IPS DF 4.7 (cell line): ENCODE results near the gene FKBP2.
"Not testable (repeated sequence)": the region's sequence is repeated elsewhere in the genome, so short reads cannot be mapped to it uniquely, and the experiment has no call there.

Experiments used
- DNase-seq: peaks from one replicate; pipeline ENCODE4 v3.0.0-alpha.2; 2013; ENCODE audit warnings: low spot score; ENCODE audit errors: extremely low read depth

FKBP2 gene

GRCh38 chr11:64233913-64234586 is 6.8 kb upstream of the FKBP2 start, which contains the start of gene VEGFB:
Gene VEGFB (plus strand): TSS chr11:64234584. CDS start chr11:64234834, 250 bp downstream.
- no peak for DNase-seq

- DNase-seq, result no peak
Observed at GRCh38 chr11:64234647-64235379, 6.1 kb upstream of the FKBP2 start.

- DNase-seq, result no peak
Observed at GRCh38 chr11:64235437-64236161, 5.3 kb upstream of the FKBP2 start.

GRCh38 chr11:64237484-64237951 is 3.4 kb upstream of the FKBP2 start:
- DNase-seq, result no peak

- no peak for DNase-seq
Observed at GRCh38 chr11:64238076-64238475, 2.8 kb upstream of the FKBP2 start.

- no peak for DNase-seq
Observed at GRCh38 chr11:64238999-64239398, 1.9 kb upstream of the FKBP2 start.

- no peak for DNase-seq
Observed at GRCh38 chr11:64239662-64240434, 1.0 kb upstream of the FKBP2 start.

GRCh38 chr11:64241241-64241490 is 271 bp downstream of the FKBP2 start:
- no peak for DNase-seq

GRCh38 chr11:64241491-64242374 is 838 bp downstream of the FKBP2 start:
- DNase-seq, result no peak

- DNase-seq, result no peak
Observed at GRCh38 chr11:64243236-64243854, 2.5 kb downstream of the FKBP2 start.

- DNase-seq, result no peak
Observed at GRCh38 chr11:64244107-64244506, 3.2 kb downstream of the FKBP2 start.

GRCh38 chr11:64244966-64245365 is 4.1 kb downstream of the FKBP2 start:
- no peak for DNase-seq

GRCh38 chr11:64245401-64245796 is 4.5 kb downstream of the FKBP2 start:
- DNase-seq, result no peak

GRCh38 chr11:64245797-64246620 is 5.1 kb downstream of the FKBP2 start:
- no peak for DNase-seq

- DNase-seq, result not testable (repeated sequence)
Observed at GRCh38 chr11:64246621-64246870, 5.7 kb downstream of the FKBP2 start.

- DNase-seq, result no peak
Observed at GRCh38 chr11:64246871-64247728, 6.2 kb downstream of the FKBP2 start, which contains the start of gene PPP1R14B. Gene PPP1R14B (minus strand): TSS chr11:64246943. CDS start chr11:64246673, 270 bp downstream.

GRCh38 chr11:64247729-64248531 is 7.0 kb downstream of the FKBP2 start:
- no peak for DNase-seq

- DNase-seq, result no peak
Observed at GRCh38 chr11:64248578-64248977, 7.7 kb downstream of the FKBP2 start.
